AG09309 (cell line): Measurements from ENCODE around the gene FBXO31.

Experiments used
- DNase-seq: peaks from one replicate; pipeline ENCODE4 v3.0.0-alpha.2; 2010; ENCODE audit warnings: low read depth
- H3K4me3 ChIP-seq: 2 replicates; pipeline ENCODE4 v1.5.1; 2011; ENCODE audit warnings: mild to moderate bottlenecking, low read depth, low read length, moderate library complexity; ENCODE audit not compliant: control insufficient read depth
- TF ChIP-seq, protein P1 (sequence below): IDR thresholded peaks from 2 replicates; pipeline ENCODE4 v1.5.1; 2011; ENCODE audit warnings: mild to moderate bottlenecking, low read depth, low read length, inconsistent platforms; ENCODE audit not compliant: insufficient read depth, control insufficient read depth; ENCODE audit errors: missing control alignments

Gene FBXO31

GRCh38 chr16:87417528-87417910, 33.9 kb upstream of the FBXO31 start:
- TF ChIP-seq, protein P1, sequence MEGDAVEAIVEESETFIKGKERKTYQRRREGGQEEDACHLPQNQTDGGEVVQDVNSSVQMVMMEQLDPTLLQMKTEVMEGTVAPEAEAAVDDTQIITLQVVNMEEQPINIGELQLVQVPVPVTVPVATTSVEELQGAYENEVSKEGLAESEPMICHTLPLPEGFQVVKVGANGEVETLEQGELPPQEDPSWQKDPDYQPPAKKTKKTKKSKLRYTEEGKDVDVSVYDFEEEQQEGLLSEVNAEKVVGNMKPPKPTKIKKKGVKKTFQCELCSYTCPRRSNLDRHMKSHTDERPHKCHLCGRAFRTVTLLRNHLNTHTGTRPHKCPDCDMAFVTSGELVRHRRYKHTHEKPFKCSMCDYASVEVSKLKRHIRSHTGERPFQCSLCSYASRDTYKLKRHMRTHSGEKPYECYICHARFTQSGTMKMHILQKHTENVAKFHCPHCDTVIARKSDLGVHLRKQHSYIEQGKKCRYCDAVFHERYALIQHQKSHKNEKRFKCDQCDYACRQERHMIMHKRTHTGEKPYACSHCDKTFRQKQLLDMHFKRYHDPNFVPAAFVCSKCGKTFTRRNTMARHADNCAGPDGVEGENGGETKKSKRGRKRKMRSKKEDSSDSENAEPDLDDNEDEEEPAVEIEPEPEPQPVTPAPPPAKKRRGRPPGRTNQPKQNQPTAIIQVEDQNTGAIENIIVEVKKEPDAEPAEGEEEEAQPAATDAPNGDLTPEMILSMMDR, result no peak
- no peak overlapping the region for H3K4me3 ChIP-seq
- DNase-seq, result no peak

- H3K4me3 ChIP-seq, result no peak overlapping the region
- TF ChIP-seq, protein P1, result peak; percentile 69
- peak; percentile 25 for DNase-seq
Observed at GRCh38 chr16:87416826-87417527, 33.4 kb upstream of the FBXO31 start.

GRCh38 chr16:87415441-87415840, 31.9 kb upstream of the FBXO31 start:
- no peak overlapping the region for H3K4me3 ChIP-seq
- no peak for DNase-seq
- TF ChIP-seq, protein P1, result no peak

DNA sequence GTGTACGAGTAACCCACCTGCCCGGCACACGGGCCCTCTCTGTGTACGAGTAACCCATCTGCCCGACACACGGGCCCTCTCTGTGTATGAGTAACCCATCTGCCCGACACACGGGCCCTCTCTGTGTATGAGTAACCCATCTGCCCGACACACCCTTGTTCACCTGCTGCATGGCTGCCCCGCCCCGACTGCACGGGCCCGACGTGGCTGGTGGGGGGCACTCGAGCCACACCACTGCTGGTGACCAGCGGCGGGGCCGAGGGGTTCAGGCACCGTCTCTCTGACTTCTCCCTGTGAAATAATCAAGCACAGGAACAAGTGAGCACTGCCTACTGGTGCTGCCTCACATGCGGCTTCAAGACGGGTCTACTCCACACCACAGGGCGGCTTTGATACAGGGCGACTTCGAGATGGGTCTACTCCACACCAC, 30.7 kb upstream of the FBXO31 start:
- TF ChIP-seq, protein P1, result no peak

DNA sequence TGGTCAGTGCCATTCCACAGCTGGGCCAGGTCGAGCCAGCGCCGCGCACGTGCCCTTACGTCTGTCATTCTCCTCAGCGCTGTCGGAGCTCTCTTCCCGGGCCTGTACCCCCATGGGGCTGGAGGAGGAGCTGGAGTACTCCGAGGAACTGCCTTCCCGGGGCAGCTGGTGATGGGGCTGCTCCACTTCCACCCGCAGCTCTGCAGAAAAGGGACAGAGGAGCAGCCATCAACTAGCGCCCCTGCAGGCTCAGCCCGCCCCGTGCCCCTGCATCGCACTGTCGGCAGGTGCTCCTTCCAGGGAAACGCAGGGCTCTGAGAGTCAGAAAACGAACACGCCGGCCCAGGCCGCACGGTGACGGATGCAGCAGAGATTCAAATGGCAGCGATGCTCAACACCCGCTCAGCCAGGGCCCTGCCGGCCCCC, 29.4 kb upstream of the FBXO31 start:
- no peak overlapping the region for H3K4me3 ChIP-seq
- TF ChIP-seq, protein P1, result no peak
- DNase-seq, result no peak

More for the DNA sequence above, 30.7 kb upstream of the FBXO31 start:
- no peak overlapping the region for H3K4me3 ChIP-seq
- DNase-seq, result no peak

GRCh38 chr16:87412371-87412995, 28.9 kb upstream of the FBXO31 start:
- H3K4me3 ChIP-seq, result no peak overlapping the region
- no peak for DNase-seq
- TF ChIP-seq, protein P1, result no peak
